GM12878 (cell line): ENCODE data around the gene NUMA1. TPM values are rescaled to one million over a fixed set of nuclear protein-coding genes. Genes with fewer than 3 reads are reported as not detected.
A peak's percentile ranks its signal among the peaks of the same experiment; 100 is the strongest.

ENCODE experiments used
- EGR1 ChIP-seq, 2 experiments: IDR thresholded peaks; 1 replicate in 1 of 2; 2 replicates in 1 of 2; pipeline ENCODE4 v1.6.1; 2011 to 2012; ENCODE audit warnings: low read depth in 2 of 2, low read length in 2 of 2, borderline replicate concordance in 1 of 2, mild to moderate bottlenecking in 1 of 2, moderate library complexity in 1 of 2
- FOXK2 ChIP-seq: fragments of 450-650 bp; IDR thresholded peaks from 2 replicates; pipeline ENCODE4 v1.6.1; 2017; ENCODE audit warnings: mild to moderate bottlenecking, moderate library complexity
- JUNB ChIP-seq: IDR thresholded peaks from 2 replicates; pipeline ENCODE4 v1.6.1; 2016; ENCODE audit warnings: antibody characterized with exemption, mild to moderate bottlenecking
- KAT2A ChIP-seq: conservative IDR thresholded peaks from 2 replicates; pipeline ENCODE4 v1.6.1; 2011; ENCODE audit warnings: low read depth, low read length; ENCODE audit not compliant: control insufficient read depth
- NR2F1 ChIP-seq: fragments of 450-650 bp; conservative IDR thresholded peaks from 2 replicates; pipeline ENCODE4 v1.6.1; 2017; ENCODE audit warnings: mild to moderate bottlenecking
- RCOR1 ChIP-seq: conservative IDR thresholded peaks from 2 replicates; pipeline ENCODE4 v1.6.1; 2012; ENCODE audit warnings: low read depth, low read length, improper control_type of control experiment
- polyA plus RNA-seq, 11 experiments: library from polyadenylated mRNA; depleted of rRNA in 4 of 11; unstranded in 6 of 11; stranded (reverse) in 5 of 11; fragments of >200 nt; fragmentation: Nextera tagmentation in 4 of 11; fragmentation: Illumina TruSeq in 1 of 11; extraction: Ambion mirVana in 4 of 11; extraction: Trizol in 1 of 11; gene quantifications; 1 replicate in 1 of 11; 2 replicates in 10 of 11; pipeline versions ENCODE4 v1.2.1 to v1.2.3, GENCODE V29; 2011 to 2016; ENCODE audit warnings: inconsistent platforms in 2 of 11, missing spikeins in 2 of 11, low read depth in 1 of 11
- total RNA-seq, 4 experiments: library from RNA; depleted of rRNA in 3 of 4; stranded (reverse); fragments of >200 nt in 3 of 4; fragmentation: Illumina TruSeq in 1 of 4; extraction: Trizol in 1 of 4; gene quantifications; 2 replicates each; pipeline versions ENCODE4 v1.2.1 to v1.2.3, GENCODE V29; 2013 to 2021
- TF ChIP-seq, protein P1 (sequence below), 3 experiments: IDR thresholded peaks in 2 of 3; conservative IDR thresholded peaks in 1 of 3; 2 replicates each; pipeline ENCODE4 v1.5.1; 2011; ENCODE audit warnings: low read depth in 3 of 3, low read length in 3 of 3, mild to moderate bottlenecking in 3 of 3, control low read depth in 2 of 3, moderate library complexity in 2 of 3, inconsistent platforms in 1 of 3, mixed read lengths in 1 of 3; ENCODE audit not compliant: control insufficient read depth in 2 of 3, insufficient read depth in 1 of 3; ENCODE audit errors: extremely low read depth in 1 of 3
- TF ChIP-seq, protein P2 (sequence below): IDR thresholded peaks from 2 replicates; pipeline ENCODE4 v1.6.1; 2012; ENCODE audit warnings: low read depth, low read length, improper control_type of control experiment
- TF ChIP-seq, protein P3 (sequence below): IDR thresholded peaks from 2 replicates; pipeline ENCODE4 v1.6.1; 2012; ENCODE audit warnings: low read length, inconsistent platforms
- TF ChIP-seq, protein P4 (sequence below): IDR thresholded peaks from 2 replicates; pipeline ENCODE4 v1.6.1; 2011; ENCODE audit warnings: borderline replicate concordance, low read depth, mild to moderate bottlenecking, moderate library complexity, mixed read lengths, low read length; ENCODE audit not compliant: insufficient read depth; ENCODE audit errors: extremely low read length
- TF ChIP-seq, protein P5 (sequence below): IDR thresholded peaks from 2 replicates; pipeline ENCODE4 v1.6.1; 2012; ENCODE audit warnings: improper control_type of control experiment, low read depth, low read length; ENCODE audit not compliant: insufficient replicate concordance
- TF ChIP-seq, protein P6 (sequence below): fragments of 450-650 bp; IDR thresholded peaks from 2 replicates; pipeline ENCODE4 v1.6.1; 2016; ENCODE audit warnings: mild to moderate bottlenecking, moderate library complexity, borderline replicate concordance

The NUMA1 gene
- total and polyA plus RNA-seq, 10 of the 15 experiments (the other 5 are each of a cell fraction or from before 2014, with no cell fraction given): 5.5 to 111 (median 61.0) TPM

DNA sequence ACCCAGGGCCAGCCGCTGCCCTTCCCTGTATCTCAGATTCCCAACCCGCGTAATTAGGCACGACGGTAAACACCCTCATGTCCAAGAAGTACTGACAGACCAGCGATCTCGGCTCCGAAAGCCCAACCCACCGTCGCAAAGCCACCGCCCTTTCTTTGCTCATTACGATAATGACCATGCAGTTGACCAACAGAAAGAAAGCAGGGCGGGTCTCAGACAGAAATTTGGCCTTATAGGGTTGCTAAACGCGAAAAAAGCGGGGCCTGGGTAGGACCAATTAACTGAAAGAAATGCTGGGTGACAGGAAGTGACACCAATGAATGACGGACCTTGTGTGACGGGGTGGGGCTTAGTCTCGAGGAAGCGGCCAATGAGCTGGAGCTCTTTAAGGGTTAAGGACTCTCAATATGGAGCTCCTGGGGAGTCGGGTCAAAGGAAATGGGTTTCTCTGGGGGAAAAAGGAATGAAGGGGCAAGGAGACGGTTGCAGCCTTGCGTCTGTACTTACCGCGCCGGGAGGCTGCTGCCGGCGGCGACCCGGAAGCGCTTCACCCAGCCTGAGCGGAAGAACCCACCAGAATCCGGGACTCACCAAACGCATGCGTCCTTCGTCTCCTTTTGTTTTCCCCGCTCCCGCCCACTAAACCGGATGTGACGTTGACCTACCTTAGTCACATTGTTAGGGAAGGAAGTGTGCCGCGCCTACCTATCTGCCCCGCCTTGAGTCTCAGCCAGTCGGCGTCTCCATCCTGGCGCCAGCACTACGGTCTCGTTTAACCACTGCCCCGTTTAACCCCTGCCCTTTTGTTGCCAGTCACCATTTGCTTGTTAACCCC, 32.0 kb upstream of the NUMA1 start, which contains the start of gene ANAPC15 (continued):
- TF ChIP-seq, protein P1, sequence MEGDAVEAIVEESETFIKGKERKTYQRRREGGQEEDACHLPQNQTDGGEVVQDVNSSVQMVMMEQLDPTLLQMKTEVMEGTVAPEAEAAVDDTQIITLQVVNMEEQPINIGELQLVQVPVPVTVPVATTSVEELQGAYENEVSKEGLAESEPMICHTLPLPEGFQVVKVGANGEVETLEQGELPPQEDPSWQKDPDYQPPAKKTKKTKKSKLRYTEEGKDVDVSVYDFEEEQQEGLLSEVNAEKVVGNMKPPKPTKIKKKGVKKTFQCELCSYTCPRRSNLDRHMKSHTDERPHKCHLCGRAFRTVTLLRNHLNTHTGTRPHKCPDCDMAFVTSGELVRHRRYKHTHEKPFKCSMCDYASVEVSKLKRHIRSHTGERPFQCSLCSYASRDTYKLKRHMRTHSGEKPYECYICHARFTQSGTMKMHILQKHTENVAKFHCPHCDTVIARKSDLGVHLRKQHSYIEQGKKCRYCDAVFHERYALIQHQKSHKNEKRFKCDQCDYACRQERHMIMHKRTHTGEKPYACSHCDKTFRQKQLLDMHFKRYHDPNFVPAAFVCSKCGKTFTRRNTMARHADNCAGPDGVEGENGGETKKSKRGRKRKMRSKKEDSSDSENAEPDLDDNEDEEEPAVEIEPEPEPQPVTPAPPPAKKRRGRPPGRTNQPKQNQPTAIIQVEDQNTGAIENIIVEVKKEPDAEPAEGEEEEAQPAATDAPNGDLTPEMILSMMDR (IDR thresholded peaks at IDR 0.05 in 2 of 3, conservative IDR thresholded peaks at IDR 0.05 in 1 of 3; ENCODE audit: control insufficient read depth in 2 of 3, extremely low read depth in 1 of 3, insufficient read depth in 1 of 3, low read depth in 3 of 3, low read length in 3 of 3): no peak
- TF ChIP-seq, protein P2, sequence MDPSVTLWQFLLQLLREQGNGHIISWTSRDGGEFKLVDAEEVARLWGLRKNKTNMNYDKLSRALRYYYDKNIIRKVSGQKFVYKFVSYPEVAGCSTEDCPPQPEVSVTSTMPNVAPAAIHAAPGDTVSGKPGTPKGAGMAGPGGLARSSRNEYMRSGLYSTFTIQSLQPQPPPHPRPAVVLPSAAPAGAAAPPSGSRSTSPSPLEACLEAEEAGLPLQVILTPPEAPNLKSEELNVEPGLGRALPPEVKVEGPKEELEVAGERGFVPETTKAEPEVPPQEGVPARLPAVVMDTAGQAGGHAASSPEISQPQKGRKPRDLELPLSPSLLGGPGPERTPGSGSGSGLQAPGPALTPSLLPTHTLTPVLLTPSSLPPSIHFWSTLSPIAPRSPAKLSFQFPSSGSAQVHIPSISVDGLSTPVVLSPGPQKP: 0 out of 2 replicates have a peak, but pooled peaks have one; percentile 20
- TF ChIP-seq, protein P3, sequence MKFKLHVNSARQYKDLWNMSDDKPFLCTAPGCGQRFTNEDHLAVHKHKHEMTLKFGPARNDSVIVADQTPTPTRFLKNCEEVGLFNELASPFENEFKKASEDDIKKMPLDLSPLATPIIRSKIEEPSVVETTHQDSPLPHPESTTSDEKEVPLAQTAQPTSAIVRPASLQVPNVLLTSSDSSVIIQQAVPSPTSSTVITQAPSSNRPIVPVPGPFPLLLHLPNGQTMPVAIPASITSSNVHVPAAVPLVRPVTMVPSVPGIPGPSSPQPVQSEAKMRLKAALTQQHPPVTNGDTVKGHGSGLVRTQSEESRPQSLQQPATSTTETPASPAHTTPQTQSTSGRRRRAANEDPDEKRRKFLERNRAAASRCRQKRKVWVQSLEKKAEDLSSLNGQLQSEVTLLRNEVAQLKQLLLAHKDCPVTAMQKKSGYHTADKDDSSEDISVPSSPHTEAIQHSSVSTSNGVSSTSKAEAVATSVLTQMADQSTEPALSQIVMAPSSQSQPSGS: no peak
- TF ChIP-seq KAT2A: no peak
- peak; percentile 89 for TF ChIP-seq NR2F1
- no peak for TF ChIP-seq JUNB
- no peak for TF ChIP-seq EGR1 (IDR thresholded peaks at IDR 0.05; ENCODE audit: borderline replicate concordance in 1 of 2, low read depth in 2 of 2, low read length in 2 of 2)
- TF ChIP-seq, protein P4, sequence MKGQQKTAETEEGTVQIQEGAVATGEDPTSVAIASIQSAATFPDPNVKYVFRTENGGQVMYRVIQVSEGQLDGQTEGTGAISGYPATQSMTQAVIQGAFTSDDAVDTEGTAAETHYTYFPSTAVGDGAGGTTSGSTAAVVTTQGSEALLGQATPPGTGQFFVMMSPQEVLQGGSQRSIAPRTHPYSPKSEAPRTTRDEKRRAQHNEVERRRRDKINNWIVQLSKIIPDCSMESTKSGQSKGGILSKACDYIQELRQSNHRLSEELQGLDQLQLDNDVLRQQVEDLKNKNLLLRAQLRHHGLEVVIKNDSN: peak; percentile 7
- TF ChIP-seq, protein P5, sequence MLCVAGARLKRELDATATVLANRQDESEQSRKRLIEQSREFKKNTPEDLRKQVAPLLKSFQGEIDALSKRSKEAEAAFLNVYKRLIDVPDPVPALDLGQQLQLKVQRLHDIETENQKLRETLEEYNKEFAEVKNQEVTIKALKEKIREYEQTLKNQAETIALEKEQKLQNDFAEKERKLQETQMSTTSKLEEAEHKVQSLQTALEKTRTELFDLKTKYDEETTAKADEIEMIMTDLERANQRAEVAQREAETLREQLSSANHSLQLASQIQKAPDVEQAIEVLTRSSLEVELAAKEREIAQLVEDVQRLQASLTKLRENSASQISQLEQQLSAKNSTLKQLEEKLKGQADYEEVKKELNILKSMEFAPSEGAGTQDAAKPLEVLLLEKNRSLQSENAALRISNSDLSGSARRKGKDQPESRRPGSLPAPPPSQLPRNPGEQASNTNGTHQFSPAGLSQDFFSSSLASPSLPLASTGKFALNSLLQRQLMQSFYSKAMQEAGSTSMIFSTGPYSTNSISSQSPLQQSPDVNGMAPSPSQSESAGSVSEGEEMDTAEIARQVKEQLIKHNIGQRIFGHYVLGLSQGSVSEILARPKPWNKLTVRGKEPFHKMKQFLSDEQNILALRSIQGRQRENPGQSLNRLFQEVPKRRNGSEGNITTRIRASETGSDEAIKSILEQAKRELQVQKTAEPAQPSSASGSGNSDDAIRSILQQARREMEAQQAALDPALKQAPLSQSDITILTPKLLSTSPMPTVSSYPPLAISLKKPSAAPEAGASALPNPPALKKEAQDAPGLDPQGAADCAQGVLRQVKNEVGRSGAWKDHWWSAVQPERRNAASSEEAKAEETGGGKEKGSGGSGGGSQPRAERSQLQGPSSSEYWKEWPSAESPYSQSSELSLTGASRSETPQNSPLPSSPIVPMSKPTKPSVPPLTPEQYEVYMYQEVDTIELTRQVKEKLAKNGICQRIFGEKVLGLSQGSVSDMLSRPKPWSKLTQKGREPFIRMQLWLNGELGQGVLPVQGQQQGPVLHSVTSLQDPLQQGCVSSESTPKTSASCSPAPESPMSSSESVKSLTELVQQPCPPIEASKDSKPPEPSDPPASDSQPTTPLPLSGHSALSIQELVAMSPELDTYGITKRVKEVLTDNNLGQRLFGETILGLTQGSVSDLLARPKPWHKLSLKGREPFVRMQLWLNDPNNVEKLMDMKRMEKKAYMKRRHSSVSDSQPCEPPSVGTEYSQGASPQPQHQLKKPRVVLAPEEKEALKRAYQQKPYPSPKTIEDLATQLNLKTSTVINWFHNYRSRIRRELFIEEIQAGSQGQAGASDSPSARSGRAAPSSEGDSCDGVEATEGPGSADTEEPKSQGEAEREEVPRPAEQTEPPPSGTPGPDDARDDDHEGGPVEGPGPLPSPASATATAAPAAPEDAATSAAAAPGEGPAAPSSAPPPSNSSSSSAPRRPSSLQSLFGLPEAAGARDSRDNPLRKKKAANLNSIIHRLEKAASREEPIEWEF: no peak
- TF ChIP-seq FOXK2: peak; percentile 46; the same call in 1 of the 2 replicates
- TF ChIP-seq, protein P6, sequence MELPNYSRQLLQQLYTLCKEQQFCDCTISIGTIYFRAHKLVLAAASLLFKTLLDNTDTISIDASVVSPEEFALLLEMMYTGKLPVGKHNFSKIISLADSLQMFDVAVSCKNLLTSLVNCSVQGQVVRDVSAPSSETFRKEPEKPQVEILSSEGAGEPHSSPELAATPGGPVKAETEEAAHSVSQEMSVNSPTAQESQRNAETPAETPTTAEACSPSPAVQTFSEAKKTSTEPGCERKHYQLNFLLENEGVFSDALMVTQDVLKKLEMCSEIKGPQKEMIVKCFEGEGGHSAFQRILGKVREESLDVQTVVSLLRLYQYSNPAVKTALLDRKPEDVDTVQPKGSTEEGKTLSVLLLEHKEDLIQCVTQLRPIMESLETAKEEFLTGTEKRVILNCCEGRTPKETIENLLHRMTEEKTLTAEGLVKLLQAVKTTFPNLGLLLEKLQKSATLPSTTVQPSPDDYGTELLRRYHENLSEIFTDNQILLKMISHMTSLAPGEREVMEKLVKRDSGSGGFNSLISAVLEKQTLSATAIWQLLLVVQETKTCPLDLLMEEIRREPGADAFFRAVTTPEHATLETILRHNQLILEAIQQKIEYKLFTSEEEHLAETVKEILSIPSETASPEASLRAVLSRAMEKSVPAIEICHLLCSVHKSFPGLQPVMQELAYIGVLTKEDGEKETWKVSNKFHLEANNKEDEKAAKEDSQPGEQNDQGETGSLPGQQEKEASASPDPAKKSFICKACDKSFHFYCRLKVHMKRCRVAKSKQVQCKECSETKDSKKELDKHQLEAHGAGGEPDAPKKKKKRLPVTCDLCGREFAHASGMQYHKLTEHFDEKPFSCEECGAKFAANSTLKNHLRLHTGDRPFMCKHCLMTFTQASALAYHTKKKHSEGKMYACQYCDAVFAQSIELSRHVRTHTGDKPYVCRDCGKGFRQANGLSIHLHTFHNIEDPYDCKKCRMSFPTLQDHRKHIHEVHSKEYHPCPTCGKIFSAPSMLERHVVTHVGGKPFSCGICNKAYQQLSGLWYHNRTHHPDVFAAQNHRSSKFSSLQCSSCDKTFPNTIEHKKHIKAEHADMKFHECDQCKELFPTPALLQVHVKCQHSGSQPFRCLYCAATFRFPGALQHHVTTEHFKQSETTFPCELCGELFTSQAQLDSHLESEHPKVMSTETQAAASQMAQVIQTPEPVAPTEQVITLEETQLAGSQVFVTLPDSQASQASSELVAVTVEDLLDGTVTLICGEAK: peak; percentile 98
- TF ChIP-seq RCOR1: no peak
